ENCODE measurements around the gene L2HGDH. TPM values are rescaled to one million over a fixed set of nuclear protein-coding genes. Genes with fewer than 3 reads are reported as not detected.
"Not testable (repeated sequence)": the region's sequence is repeated elsewhere in the genome, so short reads cannot be mapped to it uniquely, and the experiment has no call there.

Gene L2HGDH
- total and polyA plus RNA-seq, 2 donors from 2014 or later: 11.1 to 12.5 TPM

- no peaks in the 10 kb centered on the region for H3K9me3 ChIP-seq (ENCODE audit: control insufficient read depth in 2 of 3, insufficient read depth in 1 of 3, low read length in 3 of 3)
- H3K4me3 ChIP-seq (ENCODE audit: low read length in 3 of 3): no peak overlapping the region
- TF ChIP-seq CTCF (IDR thresholded peaks at IDR 0.05; ENCODE audit: borderline replicate concordance, extremely low read depth, insufficient read depth): no peak
- no peak overlapping the region for H3K9ac ChIP-seq (ENCODE audit: low read length in 3 of 3)
- no peaks in the 10 kb centered on the region for H3K36me3 ChIP-seq (ENCODE audit: control insufficient read depth in 2 of 3, insufficient read depth in 3 of 3, low read length in 3 of 3)
- H3K4me1 ChIP-seq (ENCODE audit: control insufficient read depth in 2 of 3, insufficient read depth in 2 of 3, low read depth in 1 of 3, low read length in 3 of 3): peaks cover 0 to 11% (median 7%) of the 10 kb centered on the region in 3 donors
- no peak for DNase-seq
- no peak for FAIRE-seq
- H3K27me3 ChIP-seq (ENCODE audit: control insufficient read depth, insufficient read depth, low read length): no peaks in the 10 kb centered on the region
- H3K27ac ChIP-seq (ENCODE audit: low read depth in 2 of 2, low read length in 2 of 2): no peak overlapping the region
- intact Hi-C loops (cut with DNase I): no loop called here
Measured at GRCh38 chr14:50359631-50360030, 47.6 kb upstream of the L2HGDH start.

GRCh38 chr14:50357753-50358395 lies 45.8 kb upstream of the L2HGDH start:
- Histone ChIP-seq H3K9me3 (ENCODE audit: control insufficient read depth in 2 of 3, insufficient read depth in 1 of 3, low read length in 3 of 3) (no peaks in the 10 kb centered on the region), H3K27ac (ENCODE audit: low read depth in 2 of 2, low read length in 2 of 2) (no peak overlapping the region), H3K27me3 (ENCODE audit: control insufficient read depth, insufficient read depth, low read length) (no peaks in the 10 kb centered on the region), H3K4me3 (ENCODE audit: low read length in 3 of 3) (no peak overlapping the region), H3K36me3 (ENCODE audit: control insufficient read depth in 2 of 3, insufficient read depth in 3 of 3, low read length in 3 of 3) (no peaks in the 10 kb centered on the region), H3K9ac (ENCODE audit: low read length in 3 of 3) (no peak overlapping the region), H3K4me1 (ENCODE audit: control insufficient read depth in 2 of 3, insufficient read depth in 2 of 3, low read depth in 1 of 3, low read length in 3 of 3) (no peaks in the 10 kb centered on the region)
- DNase-seq (peak in 4 of 5 donors; percentile 71 to 92 (median 80)), FAIRE-seq (no peak)
- no peak for TF ChIP-seq CTCF (IDR thresholded peaks at IDR 0.05; ENCODE audit: borderline replicate concordance, extremely low read depth, insufficient read depth)
- intact Hi-C loops (cut with DNase I): no loop called here

DNA sequence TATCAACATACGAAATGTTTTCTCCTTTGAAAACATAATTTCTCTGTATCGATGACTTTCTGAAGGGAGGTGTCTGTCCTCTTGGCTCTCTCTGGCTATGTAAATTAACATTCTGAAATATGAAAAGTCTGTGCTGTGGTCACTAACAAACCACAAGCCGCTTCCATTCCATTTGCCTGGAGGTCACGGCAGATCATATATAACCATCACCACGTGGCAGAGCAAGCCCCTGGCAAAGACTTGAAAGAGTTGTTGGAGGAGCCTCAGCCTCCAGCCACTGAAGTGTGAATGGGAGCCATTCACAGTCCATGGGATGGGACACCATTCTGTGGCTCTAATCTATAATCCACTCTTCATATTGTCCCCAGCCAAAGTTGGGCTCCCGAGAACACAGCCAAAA lies 45.1 kb upstream of the L2HGDH start:
- intact Hi-C loops (cut with DNase I): no loop called here
- TF ChIP-seq CTCF (IDR thresholded peaks at IDR 0.05; ENCODE audit: borderline replicate concordance, extremely low read depth, insufficient read depth): no peak
- H3K4me1 ChIP-seq (ENCODE audit: control insufficient read depth in 2 of 3, insufficient read depth in 2 of 3, low read depth in 1 of 3, low read length in 3 of 3): no peaks in the 10 kb centered on the region
- FAIRE-seq: no peak
- no peak overlapping the region for H3K9ac ChIP-seq (ENCODE audit: low read length in 3 of 3)
- no peaks in the 10 kb centered on the region for H3K27me3 ChIP-seq (ENCODE audit: control insufficient read depth, insufficient read depth, low read length)
- no peaks in the 10 kb centered on the region for H3K36me3 ChIP-seq (ENCODE audit: control insufficient read depth in 2 of 3, insufficient read depth in 3 of 3, low read length in 3 of 3)
- no peak for DNase-seq
- no peak overlapping the region for H3K4me3 ChIP-seq (ENCODE audit: low read length in 3 of 3)
- no peak overlapping the region for H3K27ac ChIP-seq (ENCODE audit: low read depth in 2 of 2, low read length in 2 of 2)
- H3K9me3 ChIP-seq (ENCODE audit: control insufficient read depth in 2 of 3, insufficient read depth in 1 of 3, low read length in 3 of 3): no peaks in the 10 kb centered on the region

DNA sequence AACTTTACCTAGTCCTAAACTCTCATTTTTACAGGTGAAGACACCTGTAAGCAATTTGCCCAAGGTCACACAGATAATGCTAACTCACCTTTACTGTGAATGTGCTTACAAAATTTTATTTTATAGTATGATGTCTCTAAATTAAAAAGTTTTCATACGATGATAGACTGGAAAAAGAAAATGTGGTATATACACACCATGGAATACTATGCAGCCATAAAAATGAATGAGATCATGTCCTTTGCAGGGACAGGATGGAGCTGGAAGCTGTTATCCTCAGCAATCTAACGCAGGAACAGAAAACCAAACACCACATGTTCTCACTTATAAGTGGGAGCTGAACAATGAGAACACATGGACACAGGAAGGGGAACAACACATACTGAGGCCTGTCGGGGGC lies 44.3 kb upstream of the L2HGDH start:
- H3K9ac ChIP-seq (ENCODE audit: low read length in 3 of 3); H3K27ac ChIP-seq (ENCODE audit: low read depth in 2 of 2, low read length in 2 of 2); FAIRE-seq; H3K4me1 ChIP-seq (ENCODE audit: control insufficient read depth in 2 of 3, insufficient read depth in 2 of 3, low read depth in 1 of 3, low read length in 3 of 3); H3K9me3 ChIP-seq (ENCODE audit: control insufficient read depth in 2 of 3, insufficient read depth in 1 of 3, low read length in 3 of 3); H3K4me3 ChIP-seq (ENCODE audit: low read length in 3 of 3); H3K36me3 ChIP-seq (ENCODE audit: control insufficient read depth in 2 of 3, insufficient read depth in 3 of 3, low read length in 3 of 3); DNase-seq; H3K27me3 ChIP-seq (ENCODE audit: control insufficient read depth, insufficient read depth, low read length); intact Hi-C loops (cut with DNase I): not testable (repeated sequence)
